GM19438 (cell line): ENCODE results near the gene TAF1C.

Source experiments
- ATAC-seq: cut with Tn5 transposase; IDR thresholded peaks from one replicate; pipeline ENCODE4 v1.9.1; 2021; ENCODE audit warnings: low read depth; ENCODE audit not compliant: unreplicated experiment

The TAF1C gene

DNA sequence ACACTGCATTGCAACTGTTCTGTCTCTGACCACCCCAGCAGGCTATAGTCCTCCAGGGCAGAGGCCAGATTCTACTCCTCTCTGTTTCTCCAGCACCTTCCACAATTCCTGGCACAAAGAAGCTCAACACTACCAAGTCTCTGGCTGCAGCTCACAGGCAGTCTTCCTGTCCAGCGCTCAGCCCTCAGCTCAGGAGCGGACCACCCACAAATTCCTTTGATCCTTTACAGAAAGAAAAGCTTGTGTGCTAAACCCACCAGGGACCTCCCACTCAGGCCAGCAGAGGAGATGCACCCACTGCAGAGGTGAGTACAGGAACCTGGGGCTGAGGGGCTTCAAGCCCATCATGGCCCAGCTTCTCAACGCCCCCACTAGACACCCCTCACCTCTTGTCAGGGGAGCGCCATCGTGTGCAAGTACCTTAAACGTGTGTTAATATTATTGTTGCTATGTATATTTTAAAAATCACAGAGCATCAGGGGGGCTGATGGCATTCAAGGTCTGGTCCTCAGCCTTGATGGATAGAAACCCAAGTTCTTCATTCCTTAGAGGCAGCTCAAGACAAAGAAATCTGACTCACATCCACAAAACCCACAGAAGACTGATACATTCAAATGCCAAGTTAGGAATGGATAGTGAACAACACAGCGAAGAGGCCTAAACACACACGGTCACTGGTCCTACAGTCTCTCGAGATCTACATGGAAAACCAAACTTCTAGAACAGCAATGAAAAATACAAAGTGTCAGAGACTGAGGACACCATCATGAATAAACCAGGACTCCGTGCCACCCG is 50.3 kb downstream of the TAF1C start:
- ATAC-seq: no peak

DNA sequence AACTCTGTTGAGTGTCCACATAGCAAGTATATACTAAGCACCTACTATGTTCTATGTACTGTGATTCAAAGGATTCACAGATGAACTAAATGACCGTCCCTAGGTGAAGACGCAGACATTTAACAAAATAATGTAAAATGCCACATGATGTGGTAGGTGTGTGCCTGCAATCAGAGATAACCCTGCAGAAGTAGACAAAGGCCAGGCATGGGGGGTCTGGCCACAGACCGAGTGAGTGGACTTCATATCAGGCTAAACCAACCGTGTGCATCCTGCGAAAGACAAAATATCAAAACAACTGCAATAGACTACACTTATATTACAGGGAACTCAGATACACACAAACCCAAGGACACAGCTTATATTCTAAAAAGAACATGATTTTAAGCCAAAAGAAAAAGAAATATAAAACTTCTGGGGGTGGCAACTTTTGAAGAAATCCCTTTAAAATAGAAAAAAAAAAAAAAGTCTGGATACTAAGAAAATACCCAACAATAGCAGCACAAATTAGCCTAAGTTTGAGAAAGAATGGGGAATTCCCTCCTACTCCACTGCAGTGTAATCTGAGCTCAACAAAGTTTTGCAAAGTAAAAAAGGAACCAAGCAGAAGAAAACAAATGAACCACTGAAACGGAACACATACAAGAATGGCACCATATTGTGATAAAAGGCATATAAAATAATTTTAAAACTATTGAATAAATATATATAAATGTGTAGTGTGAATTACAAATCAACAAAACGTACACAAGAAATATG is 54.2 kb downstream of the TAF1C start:
- ATAC-seq: no peak

DNA sequence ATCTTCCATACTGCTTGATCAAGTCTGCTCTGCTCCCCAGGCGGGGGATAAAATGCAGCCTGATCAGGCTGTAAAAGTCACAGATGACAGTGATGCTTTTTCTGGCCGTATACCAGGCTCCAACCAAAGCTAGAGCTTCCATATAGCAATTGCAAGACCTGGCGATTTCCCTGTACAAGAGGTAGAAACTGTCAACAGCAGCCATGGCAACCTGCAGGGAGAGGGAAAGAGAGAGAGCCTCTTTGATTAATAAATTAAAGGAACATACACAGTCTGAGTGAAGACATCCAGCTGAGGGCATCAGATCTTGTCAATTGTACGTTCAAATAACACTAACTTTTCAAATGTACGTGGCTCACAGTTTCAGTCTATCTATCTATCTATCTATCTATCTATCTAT is 55.7 kb downstream of the TAF1C start:
- ATAC-seq: no peak
